GM12801 (cell line): ENCODE results near the gene FHIT.

Source experiments
- CTCF ChIP-seq: IDR thresholded peaks from one replicate; pipeline ENCODE4 v1.5.1; 2011; ENCODE audit warnings: control low read depth; ENCODE audit not compliant: insufficient read length; ENCODE audit errors: extremely low read depth

Gene FHIT

DNA sequence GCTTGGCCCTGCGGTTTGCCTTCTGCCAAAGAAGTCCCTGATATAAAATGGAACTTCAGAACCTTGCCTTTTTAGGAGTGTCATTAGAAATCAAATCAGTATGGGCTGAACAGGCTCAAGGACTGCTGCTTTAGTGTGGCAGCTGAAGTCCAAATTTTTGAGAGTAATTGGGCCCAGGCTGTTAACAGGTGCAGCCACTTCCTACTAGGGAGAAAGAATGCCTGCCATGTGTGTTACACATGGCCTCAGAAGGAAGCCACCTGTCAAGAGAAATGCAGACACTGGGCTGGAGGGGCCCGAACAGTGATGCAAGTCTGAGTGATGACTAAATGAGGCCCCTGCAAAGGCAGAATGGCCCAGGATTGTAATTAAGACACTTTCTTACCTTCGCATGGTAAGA, 1414.7 kb downstream of the FHIT start:
- no peak for TF ChIP-seq CTCF

- no peak for TF ChIP-seq CTCF
These were observed 1418.5 kb downstream of the FHIT start for GRCh38 chr3:59832702-59833101.

DNA sequence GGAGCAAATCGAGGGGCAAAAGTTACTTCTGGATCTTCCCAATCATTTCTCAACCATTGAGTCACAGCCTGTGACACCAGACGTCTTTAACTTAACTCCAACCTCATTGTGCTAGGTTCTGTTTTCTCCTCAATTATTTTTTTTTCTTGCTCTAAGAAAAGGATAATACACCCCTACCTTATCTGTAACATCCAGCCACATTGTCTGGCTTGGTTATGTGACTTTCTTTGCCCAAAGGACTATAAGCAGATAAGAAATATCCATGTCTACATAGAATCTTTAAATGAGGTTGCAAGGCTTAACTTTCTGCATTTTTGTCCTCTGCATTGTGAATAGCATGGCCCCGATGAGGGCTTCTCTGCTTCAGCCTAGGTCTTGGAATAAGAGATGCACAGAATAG, 1419.0 kb downstream of the FHIT start:
- TF ChIP-seq CTCF: no peak

DNA sequence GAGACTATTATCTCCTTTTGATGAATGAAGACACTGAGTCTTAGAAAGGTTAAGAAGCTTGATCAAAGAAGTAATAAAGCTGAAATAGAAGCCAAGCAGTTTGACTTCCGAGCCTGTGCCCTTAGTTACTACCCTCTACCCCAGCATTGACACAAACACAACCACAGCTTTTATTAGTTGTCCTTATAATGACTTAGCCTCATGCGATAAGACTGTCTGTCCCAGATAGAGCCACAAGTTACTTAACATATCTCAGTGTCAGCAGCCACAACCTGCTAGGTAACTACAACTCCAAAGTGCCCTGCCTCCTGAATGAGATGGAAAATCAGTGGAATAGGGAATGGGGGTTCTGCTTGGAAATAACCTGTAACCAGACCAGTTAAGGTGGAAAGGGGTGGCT, 1419.9 kb downstream of the FHIT start:
- TF ChIP-seq CTCF: no peak

GRCh38 chr3:59829527-59829926, 1421.7 kb downstream of the FHIT start:
- TF ChIP-seq CTCF: no peak

- TF ChIP-seq CTCF: no peak
These were observed 1426.4 kb downstream of the FHIT start for GRCh38 chr3:59824876-59825275.

DNA sequence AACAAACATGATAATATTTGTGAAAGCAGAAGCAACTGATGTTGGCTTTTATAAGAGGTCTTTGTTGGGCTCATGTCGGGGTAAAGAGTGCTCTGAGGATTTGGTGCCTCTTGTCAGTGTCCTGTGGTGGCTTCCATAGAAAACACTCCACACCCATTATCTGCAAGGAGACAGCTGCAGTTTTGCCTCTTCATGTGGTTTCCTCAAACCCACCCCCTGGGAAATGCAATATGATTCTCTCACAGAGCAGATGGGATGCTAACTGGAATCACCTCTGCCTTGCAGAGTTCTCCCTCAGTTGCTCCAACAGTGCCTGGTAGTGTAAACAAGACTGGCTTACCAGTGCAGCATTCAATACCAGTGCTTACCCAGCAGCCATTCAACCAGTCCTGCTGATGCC, 1430.0 kb downstream of the FHIT start:
- TF ChIP-seq CTCF: no peak
